ENCODE data around the gene FIS1.
A peak's percentile ranks its signal among the peaks of the same experiment; 100 is the strongest.
"Not testable (repeated sequence)": the region's sequence is repeated elsewhere in the genome, so short reads cannot be mapped to it uniquely, and the experiment has no call there.

Gene FIS1

DNA sequence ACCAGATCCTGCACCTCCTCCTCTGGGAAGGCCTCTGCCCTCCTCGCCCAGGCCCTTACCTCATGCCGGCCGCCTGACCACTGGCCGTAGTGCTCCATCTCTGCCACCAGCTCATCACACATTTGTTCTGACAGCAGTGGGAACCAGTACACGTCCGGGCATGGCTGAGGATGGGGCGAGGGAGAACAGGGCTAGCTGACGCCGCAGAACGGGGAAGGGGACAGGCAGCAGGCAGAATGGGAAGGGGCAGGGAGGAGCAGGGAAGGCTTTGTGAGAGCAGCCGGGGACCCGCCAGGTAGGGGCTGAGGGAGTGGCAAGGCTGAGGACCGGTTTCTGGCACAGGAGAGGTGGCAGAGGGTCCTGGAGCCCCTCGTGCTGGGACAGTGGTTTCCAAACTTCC lies 36.1 kb downstream of the FIS1 start:
- TF ChIP-seq SPI1 (IDR thresholded peaks at IDR 0.05; ENCODE audit: low read depth, low read length) (no peak), POU2F2 (IDR thresholded peaks at IDR 0.05; ENCODE audit: low read depth, low read length) (no peak), PAX5 (IDR thresholded peaks at IDR 0.05; ENCODE audit: insufficient read depth, low read length, severe bottlenecking) (no peak), TAF1 (IDR thresholded peaks at IDR 0.05; ENCODE audit: low read depth, low read length) (no peak), POLR2A (IDR thresholded peaks at IDR 0.05; ENCODE audit: low read depth, low read length) (no peak), POLR2AphosphoS5 (IDR thresholded peaks at IDR 0.05; ENCODE audit: low read depth, low read length) (no peak)
- DNase-seq (ENCODE audit: insufficient read length, low spot score) (no peak), FAIRE-seq (no peak)

DNA sequence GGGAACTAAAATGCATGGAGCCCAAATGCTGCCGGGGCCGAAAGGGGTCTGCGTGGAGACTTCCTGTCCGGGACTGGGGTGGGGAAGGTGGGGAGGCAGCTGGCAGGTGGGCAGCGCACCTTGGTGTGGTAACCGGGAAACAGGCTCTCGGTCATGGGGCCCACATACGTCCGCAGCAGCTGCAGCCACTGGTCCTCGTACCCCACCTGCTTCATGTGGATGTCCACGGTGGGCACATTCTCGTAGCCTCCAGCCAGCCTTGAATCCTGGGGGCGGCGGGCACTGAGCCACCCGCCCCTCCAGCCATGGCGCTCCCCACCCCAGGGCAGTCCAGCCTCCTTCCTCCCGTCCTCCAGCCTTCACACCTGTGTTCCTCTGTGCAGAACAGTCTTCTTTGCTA lies 37.4 kb downstream of the FIS1 start:
- FAIRE-seq: no peak
- TF ChIP-seq POU2F2 (IDR thresholded peaks at IDR 0.05; ENCODE audit: low read depth, low read length) (no peak), POLR2A (IDR thresholded peaks at IDR 0.05; ENCODE audit: low read depth, low read length) (no peak), TAF1 (IDR thresholded peaks at IDR 0.05; ENCODE audit: low read depth, low read length) (no peak)
- no peak for DNase-seq (ENCODE audit: insufficient read length, low spot score)

DNA sequence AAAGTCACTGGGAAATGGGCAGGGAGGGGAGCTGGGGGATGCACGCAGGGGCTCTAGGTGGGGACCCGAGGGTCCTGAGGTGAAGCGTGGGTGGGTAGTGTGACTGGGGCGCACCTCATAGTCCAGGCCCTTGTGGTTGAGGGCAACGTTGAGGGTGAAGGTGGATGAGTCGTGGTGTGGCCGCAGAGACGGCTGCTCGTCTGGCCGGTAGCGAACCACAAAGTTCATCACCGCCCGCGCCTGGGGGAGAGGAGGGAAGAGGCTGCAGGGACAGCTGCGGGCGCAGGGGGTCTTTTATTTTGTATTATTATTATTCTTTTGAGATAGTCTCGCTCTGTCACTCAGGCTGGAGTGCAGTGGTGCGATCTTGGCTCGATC lies 38.2 kb downstream of the FIS1 start:
- DNase-seq (ENCODE audit: insufficient read length, low spot score): no peak
- TF ChIP-seq TAF1 (IDR thresholded peaks at IDR 0.05; ENCODE audit: low read depth, low read length): no peak
- TF ChIP-seq PAX5 (IDR thresholded peaks at IDR 0.05; ENCODE audit: insufficient read depth, low read length, severe bottlenecking): no peak
- TF ChIP-seq SPI1 (IDR thresholded peaks at IDR 0.05; ENCODE audit: low read depth, low read length): no peak
- no peak for TF ChIP-seq POLR2AphosphoS5 (IDR thresholded peaks at IDR 0.05; ENCODE audit: low read depth, low read length)
- no peak for TF ChIP-seq POU2F2 (IDR thresholded peaks at IDR 0.05; ENCODE audit: low read depth, low read length)
- no peak for TF ChIP-seq POLR2A (IDR thresholded peaks at IDR 0.05; ENCODE audit: low read depth, low read length)
- no peak for FAIRE-seq

DNA sequence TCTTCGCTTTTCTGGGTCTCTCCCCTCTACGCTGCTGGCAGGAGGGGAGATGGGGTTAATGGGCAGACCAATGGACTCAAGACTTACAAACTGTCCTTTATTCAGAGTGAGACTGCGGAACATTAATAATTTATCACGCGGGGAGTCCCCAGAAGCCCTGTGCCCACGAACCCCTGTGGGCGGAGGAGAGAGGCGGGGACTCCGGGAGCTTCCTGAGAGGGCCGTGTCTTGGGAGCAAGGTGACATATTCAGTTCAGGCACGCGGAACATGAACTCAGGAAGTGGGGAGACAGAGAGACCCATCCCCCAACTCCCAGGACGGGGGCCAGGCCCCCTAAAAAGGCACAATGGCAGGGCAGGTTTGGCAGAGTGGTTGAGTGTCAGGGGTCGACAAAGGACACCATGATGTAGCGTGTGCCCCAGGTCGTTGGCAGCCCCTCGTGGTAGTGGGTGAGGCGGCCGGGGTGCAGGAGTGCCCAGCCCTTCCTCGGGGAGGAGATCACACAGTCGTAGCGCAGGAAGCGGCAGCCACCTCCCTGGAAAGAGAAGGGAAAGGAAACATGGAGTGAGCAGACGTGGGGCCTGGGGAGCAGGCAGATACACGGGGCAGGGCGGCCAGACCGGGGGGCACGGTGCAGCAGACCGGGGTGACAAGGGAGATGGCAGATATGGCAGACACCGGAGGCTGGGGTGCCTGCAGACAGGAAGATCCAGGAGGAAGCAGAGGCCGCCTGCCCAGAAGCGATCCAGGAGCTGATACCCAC lies 38.8 kb downstream of the FIS1 start:
- TF ChIP-seq PAX5 (IDR thresholded peaks at IDR 0.05; ENCODE audit: insufficient read depth, low read length, severe bottlenecking) (no peak), SPI1 (IDR thresholded peaks at IDR 0.05; ENCODE audit: low read depth, low read length) (no peak)
- DNase-seq (ENCODE audit: insufficient read length, low spot score) (no peak), FAIRE-seq (no peak)

DNA sequence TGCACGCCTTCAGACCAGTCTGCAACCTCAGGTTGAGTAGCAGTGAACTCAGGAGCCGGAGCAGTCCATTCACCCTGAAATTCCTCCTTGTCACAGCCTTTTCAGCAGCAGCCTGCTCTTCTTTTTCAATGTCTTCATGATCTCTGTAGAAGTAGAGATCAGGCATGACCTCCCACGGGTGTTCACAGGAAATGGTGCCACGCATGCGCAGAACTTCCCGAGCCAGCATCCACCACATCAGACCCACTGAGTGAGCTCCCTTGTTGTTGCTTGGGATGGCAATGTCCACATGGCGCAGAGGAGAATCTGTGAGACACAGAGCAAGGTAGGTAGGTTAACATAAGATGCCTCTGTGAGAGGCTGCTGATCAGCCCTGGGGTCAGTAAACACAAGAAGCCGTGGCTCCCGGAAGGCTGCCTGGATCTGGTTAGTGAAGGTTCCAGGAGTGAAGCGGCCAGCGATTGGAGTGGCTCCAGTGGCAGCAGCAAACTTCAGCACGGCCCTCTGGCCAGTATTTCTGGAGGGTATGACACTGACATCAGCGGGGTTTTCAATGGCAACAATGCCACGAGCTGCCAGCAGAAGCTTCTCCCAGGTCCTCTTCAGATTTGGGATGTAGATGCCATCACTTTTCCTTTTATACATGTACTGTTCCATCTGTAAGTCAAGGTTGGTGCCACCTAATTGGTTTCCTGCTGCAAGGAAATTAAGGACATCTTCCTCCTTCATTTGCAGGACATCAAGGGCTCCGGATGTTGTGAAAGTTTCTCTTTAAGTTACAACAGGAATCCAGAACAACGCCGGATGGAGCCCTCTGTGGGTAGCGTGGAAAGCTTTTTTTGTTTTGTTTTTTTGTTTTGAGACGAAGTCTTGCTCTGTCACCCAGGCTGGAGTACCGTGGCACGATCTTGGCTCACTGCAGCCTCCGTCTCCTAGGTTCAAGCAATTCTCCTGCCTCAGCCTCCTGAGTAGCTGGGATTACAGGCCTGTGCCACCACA lies 40.8 kb downstream of the FIS1 start:
- FAIRE-seq: peak; percentile 56
- not testable (repeated sequence) for DNase-seq (ENCODE audit: insufficient read length, low spot score)

DNA sequence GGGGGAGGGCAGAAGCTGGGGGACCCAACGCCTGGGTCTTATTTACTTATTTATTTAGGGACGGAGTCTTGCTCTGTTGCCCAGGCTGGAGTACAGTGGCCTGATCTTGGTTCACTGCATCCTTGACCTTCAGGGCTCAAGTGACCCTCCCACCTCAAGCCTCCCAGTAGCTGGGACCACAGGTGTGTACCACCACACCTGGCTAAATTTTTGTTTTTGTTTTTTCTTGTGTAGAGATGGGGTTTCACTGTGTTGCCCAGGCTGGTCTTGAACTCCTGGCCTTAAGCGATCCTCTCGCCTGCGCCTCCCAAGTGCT lies 42.3 kb downstream of the FIS1 start:
- DNase-seq (ENCODE audit: insufficient read length, low spot score) (no peak), FAIRE-seq (no peak)
- TF ChIP-seq POLR2A (IDR thresholded peaks at IDR 0.05; ENCODE audit: low read depth, low read length) (no peak), POU2F2 (IDR thresholded peaks at IDR 0.05; ENCODE audit: low read depth, low read length) (no peak), POLR2AphosphoS5 (IDR thresholded peaks at IDR 0.05; ENCODE audit: low read depth, low read length) (no peak), PAX5 (IDR thresholded peaks at IDR 0.05; ENCODE audit: insufficient read depth, low read length, severe bottlenecking) (no peak), TAF1 (IDR thresholded peaks at IDR 0.05; ENCODE audit: low read depth, low read length) (no peak), SPI1 (IDR thresholded peaks at IDR 0.05; ENCODE audit: low read depth, low read length) (no peak)

DNA sequence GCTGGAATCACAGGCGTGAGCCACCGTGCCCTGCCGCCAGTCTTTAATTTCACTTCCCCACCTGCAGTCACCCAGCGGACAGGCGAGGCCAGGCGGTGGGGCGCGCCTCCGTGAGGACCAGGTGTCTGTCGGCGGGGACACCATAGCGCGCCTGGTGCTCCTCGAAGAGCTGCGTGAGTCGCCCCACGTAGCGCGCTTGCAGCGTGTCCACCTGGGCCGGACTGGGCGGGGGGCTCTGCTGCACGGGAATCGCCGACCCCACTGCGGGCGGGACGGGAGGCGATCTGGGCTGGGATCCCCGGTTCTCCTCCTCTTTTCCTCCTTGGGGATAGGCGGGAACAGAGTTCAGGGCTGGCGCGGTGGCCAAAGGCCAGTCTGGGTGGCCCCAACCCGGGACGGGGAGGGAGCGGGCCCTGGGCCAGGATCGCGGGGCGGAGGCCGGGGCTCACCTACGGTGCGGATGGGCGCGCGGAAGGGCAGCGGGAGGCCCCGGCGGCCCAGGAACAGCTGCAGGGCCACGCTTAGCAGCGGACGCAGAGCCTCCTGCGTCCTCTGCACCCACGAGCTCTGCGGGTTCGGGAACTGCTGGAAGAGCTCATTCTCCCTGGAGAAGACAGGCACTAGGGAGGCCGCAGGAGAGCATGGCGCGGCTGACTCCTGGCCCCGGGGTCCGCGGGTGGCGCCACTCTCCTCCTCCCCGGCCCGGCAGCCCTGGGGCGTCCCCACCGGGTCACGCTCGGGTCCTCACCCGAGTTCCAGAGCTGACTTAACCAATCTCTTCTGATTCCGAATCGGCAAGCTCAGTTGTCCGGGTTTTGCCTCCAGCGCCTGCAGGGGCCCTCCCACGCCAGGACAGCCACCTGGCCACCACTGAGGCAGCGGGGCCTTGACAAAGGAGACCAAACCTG lies 42.9 kb downstream of the FIS1 start:
- FAIRE-seq: no peak
- DNase-seq (ENCODE audit: insufficient read length, low spot score): no peak
- peak; percentile 38 for TF ChIP-seq SPI1 (IDR thresholded peaks at IDR 0.05; ENCODE audit: low read depth, low read length)
- TF ChIP-seq POLR2A (IDR thresholded peaks at IDR 0.05; ENCODE audit: low read depth, low read length): no peak

DNA sequence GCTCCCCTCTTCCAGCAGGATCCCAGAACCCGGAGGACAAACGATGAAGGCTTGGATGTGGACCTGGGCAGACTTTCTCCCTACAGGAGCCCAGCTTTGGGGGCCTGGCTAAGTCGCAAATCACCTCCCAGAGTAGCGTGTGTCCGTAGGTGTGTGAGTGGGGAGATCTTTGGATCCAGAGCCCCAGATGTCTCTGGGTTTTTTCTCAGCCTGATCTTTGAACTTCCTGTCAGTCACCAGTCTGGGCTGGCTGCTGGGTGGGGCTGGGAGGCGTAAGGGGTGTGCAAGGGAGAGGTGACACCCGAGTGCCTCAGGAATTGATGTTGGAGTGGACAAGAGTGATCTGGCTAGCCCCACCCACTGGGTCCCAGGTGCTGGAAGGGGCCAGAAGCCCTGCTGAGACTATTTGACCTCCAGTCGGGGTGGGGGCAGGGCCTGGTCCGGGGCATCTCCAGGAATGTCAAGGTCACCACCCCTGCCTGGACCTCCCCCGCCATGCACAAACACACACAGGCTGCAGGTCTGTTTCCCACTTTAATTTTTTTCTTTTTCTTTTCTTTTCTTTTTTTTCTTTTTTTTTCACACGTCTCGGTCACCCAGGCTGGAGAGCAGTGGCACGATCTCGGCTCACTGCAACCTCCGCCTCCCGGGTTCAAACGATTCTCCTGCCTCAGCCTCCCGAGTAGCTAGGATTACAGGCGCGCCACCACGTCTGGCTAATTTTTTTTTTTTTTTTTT lies 43.9 kb downstream of the FIS1 start, which contains the start of gene MOGAT3:
Gene MOGAT3 (minus strand): TSS at position 175 of the 738 bp plus-strand sequence. CDS start 182 bp downstream, outside the sequence.
- TF ChIP-seq PAX5 (IDR thresholded peaks at IDR 0.05; ENCODE audit: insufficient read depth, low read length, severe bottlenecking): no peak
- no peak for TF ChIP-seq POU2F2 (IDR thresholded peaks at IDR 0.05; ENCODE audit: low read depth, low read length)
- no peak for TF ChIP-seq TAF1 (IDR thresholded peaks at IDR 0.05; ENCODE audit: low read depth, low read length)
- TF ChIP-seq POLR2A (IDR thresholded peaks at IDR 0.05; ENCODE audit: low read depth, low read length): no peak
- TF ChIP-seq SPI1 (IDR thresholded peaks at IDR 0.05; ENCODE audit: low read depth, low read length): no peak
- TF ChIP-seq POLR2AphosphoS5 (IDR thresholded peaks at IDR 0.05; ENCODE audit: low read depth, low read length): no peak
- FAIRE-seq: no peak
- no peak for DNase-seq (ENCODE audit: insufficient read length, low spot score)

DNA sequence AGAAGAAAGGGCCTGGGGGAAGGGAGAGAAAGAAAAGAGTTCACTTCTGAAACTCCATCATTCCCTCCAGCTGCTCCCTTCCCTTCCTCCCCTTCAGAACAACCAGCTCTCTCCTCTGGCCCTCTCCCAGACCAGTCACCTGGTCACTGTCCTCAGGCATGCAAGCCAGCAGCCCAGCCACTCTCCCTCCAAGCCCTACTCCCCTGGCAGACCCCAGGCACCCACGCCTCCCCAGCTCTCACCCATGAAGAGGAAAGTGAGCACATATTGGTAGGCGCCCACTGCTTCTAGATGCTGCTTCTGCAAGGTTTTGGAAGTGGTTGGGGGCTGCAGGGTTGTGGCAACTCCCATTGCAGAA lies 44.4 kb downstream of the FIS1 start:
- FAIRE-seq (no peak), DNase-seq (ENCODE audit: insufficient read length, low spot score) (no peak)
- TF ChIP-seq PAX5 (IDR thresholded peaks at IDR 0.05; ENCODE audit: insufficient read depth, low read length, severe bottlenecking) (no peak), SPI1 (IDR thresholded peaks at IDR 0.05; ENCODE audit: low read depth, low read length) (no peak), POU2F2 (IDR thresholded peaks at IDR 0.05; ENCODE audit: low read depth, low read length) (no peak), POLR2AphosphoS5 (IDR thresholded peaks at IDR 0.05; ENCODE audit: low read depth, low read length) (no peak), TAF1 (IDR thresholded peaks at IDR 0.05; ENCODE audit: low read depth, low read length) (no peak), POLR2A (IDR thresholded peaks at IDR 0.05; ENCODE audit: low read depth, low read length) (no peak)

DNA sequence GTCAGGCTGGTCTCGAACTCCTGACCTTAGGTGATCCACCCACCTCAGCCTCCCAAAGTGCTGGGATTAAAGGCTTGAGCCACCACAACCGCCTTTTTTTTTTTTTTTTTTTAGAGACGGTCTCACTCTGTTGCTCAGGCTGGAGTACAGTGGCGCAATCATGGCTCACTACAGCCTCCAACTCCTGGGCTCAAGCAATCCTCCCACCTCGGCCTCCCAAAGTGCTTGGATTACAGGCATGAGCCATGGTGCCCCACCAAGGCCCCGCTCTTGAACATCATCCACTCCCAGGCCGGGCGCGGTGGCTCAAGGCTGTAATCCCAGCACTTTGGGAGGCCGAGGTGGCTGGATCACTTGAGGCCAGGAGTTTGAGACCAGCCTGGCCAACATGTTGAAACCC lies 45.4 kb downstream of the FIS1 start:
- not testable (repeated sequence) for FAIRE-seq; DNase-seq (ENCODE audit: insufficient read length, low spot score)

All from GM12891 (cell line).